H9 (cell line): ENCODE results near the gene THSD7B. TPM values are rescaled to one million over a fixed set of nuclear protein-coding genes. Genes with fewer than 3 reads are reported as not detected.

Experiments used
- DNase-seq: peaks from one replicate; pipeline ENCODE4 v3.0.0-alpha.2; 2017
- H2AFZ ChIP-seq: one replicate; pipeline ENCODE4 v1.6.1; 2013; ENCODE audit warnings: mild to moderate bottlenecking, low read length, control low read depth, moderate library complexity
- H2AK5ac ChIP-seq: 2 replicates; pipeline ENCODE4 v1.6.1; 2013; ENCODE audit warnings: low read length, control low read depth, mixed read lengths; ENCODE audit not compliant: insufficient read length
- H2BK120ac ChIP-seq: one replicate; pipeline ENCODE4 v1.6.1; 2013; ENCODE audit warnings: low read depth, mild to moderate bottlenecking, low read length, control low read depth, inconsistent platforms; ENCODE audit not compliant: poor library complexity, severe bottlenecking
- H2BK12ac ChIP-seq: 2 replicates; pipeline ENCODE4 v1.6.1; 2013; ENCODE audit warnings: low read length, control low read depth, mixed read lengths, low read depth; ENCODE audit not compliant: insufficient read length
- H2BK15ac ChIP-seq: 2 replicates; pipeline ENCODE4 v1.6.1; 2013; ENCODE audit warnings: low read depth, low read length, control low read depth
- H2BK20ac ChIP-seq: one replicate; pipeline ENCODE4 v1.6.1; 2013; ENCODE audit warnings: low read depth, mild to moderate bottlenecking, low read length, control low read depth, inconsistent platforms; ENCODE audit not compliant: poor library complexity, severe bottlenecking
- H2BK5ac ChIP-seq: 2 replicates; pipeline ENCODE4 v1.6.1; 2013; ENCODE audit warnings: low read length, control low read depth, mixed read lengths; ENCODE audit not compliant: insufficient read length
- H3K14ac ChIP-seq: 2 replicates; pipeline ENCODE4 v1.6.1; 2013; ENCODE audit warnings: low read length, control low read depth; ENCODE audit not compliant: insufficient read depth
- H3K18ac ChIP-seq: 2 replicates; pipeline ENCODE4 v1.6.1; 2013; ENCODE audit warnings: low read depth, mild to moderate bottlenecking, mixed read lengths, low read length, control low read depth; ENCODE audit not compliant: insufficient read length
- H3K23ac ChIP-seq: 2 replicates; pipeline ENCODE4 v1.6.1; 2013; ENCODE audit warnings: low read length, control low read depth, mixed read lengths, low read depth; ENCODE audit not compliant: insufficient read length
- H3K23me2 ChIP-seq: 2 replicates; pipeline ENCODE4 v1.6.1; 2013; ENCODE audit warnings: low read depth, mild to moderate bottlenecking, mixed read lengths, low read length, control low read depth; ENCODE audit not compliant: insufficient read length, poor library complexity, severe bottlenecking
- H3K27ac ChIP-seq: 2 replicates; pipeline ENCODE4 v1.5.1; 2013; ENCODE audit warnings: low read length, control low read depth, mixed read lengths, low read depth; ENCODE audit not compliant: insufficient read length
- H3K27me3 ChIP-seq: 2 replicates; pipeline ENCODE4 v1.6.1; 2013; ENCODE audit warnings: low read length, control low read depth, inconsistent platforms; ENCODE audit not compliant: insufficient read depth
- H3K4ac ChIP-seq: 2 replicates; pipeline ENCODE4 v1.6.1; 2013; ENCODE audit warnings: low read depth, mild to moderate bottlenecking, control low read depth, inconsistent platforms, low read length, moderate library complexity
- H3K4me1 ChIP-seq: 2 replicates; pipeline ENCODE4 v1.6.1; 2013; ENCODE audit warnings: low read length, control low read depth, inconsistent platforms; ENCODE audit not compliant: insufficient read depth
- H3K4me2 ChIP-seq: 2 replicates; pipeline ENCODE4 v1.6.1; 2013; ENCODE audit warnings: low read length, control low read depth, mixed read lengths; ENCODE audit not compliant: insufficient read length, insufficient read depth
- H3K56ac ChIP-seq: 2 replicates; pipeline ENCODE4 v1.6.1; 2013; ENCODE audit warnings: low read depth, mild to moderate bottlenecking, mixed read lengths, low read length, control low read depth; ENCODE audit not compliant: insufficient read length
- H3K79me1 ChIP-seq: 2 replicates; pipeline ENCODE4 v1.6.1; 2013; ENCODE audit warnings: low read depth, mild to moderate bottlenecking, moderate library complexity, low read length, control low read depth, inconsistent platforms; ENCODE audit not compliant: insufficient read depth, poor library complexity, severe bottlenecking
- H3K79me2 ChIP-seq: 2 replicates; pipeline ENCODE4 v1.6.1; 2013; ENCODE audit warnings: low read length, control low read depth, inconsistent platforms; ENCODE audit not compliant: insufficient read depth
- H3K9ac ChIP-seq: 2 replicates; pipeline ENCODE4 v1.6.1; 2013; ENCODE audit warnings: low read length, control low read depth, mixed read lengths; ENCODE audit not compliant: insufficient read length; ENCODE audit errors: extremely low read depth
- H3K9me3 ChIP-seq: one replicate; pipeline ENCODE4 v1.6.1; 2013; ENCODE audit warnings: low read depth, low read length, inconsistent platforms; ENCODE audit not compliant: control insufficient read depth
- H3T11ph ChIP-seq: one replicate; pipeline ENCODE4 v1.6.1; 2013; ENCODE audit warnings: mild to moderate bottlenecking, low read length, control low read depth, inconsistent platforms
- H4K20me1 ChIP-seq: one replicate; pipeline ENCODE4 v1.6.1; 2013; ENCODE audit not compliant: control insufficient read depth, insufficient read length, insufficient read depth
- H4K5ac ChIP-seq: 2 replicates; pipeline ENCODE4 v1.6.1; 2013; ENCODE audit warnings: low read depth, mild to moderate bottlenecking, mixed read lengths, low read length, control low read depth; ENCODE audit not compliant: insufficient read length
- H4K8ac ChIP-seq: replicated peaks from 2 replicates; pipeline ENCODE4 v1.6.1; 2013; ENCODE audit warnings: low read length, control low read depth, mixed read lengths, low read depth; ENCODE audit not compliant: insufficient read length
- H4K91ac ChIP-seq: 2 replicates; pipeline ENCODE4 v1.6.1; 2013; ENCODE audit warnings: low read depth, mild to moderate bottlenecking, moderate library complexity, mixed read lengths, low read length, control low read depth; ENCODE audit not compliant: insufficient read length
- H3K27ac Mint-ChIP-seq, 3 experiments: 2 replicates in 2 of 3; 3 replicates in 1 of 3; pipeline ENCODE4 v1.8.0; 2020 to 2021; ENCODE audit warnings: mixed read lengths in 3 of 3, mild to moderate bottlenecking in 1 of 3, moderate library complexity in 1 of 3
- H3K27me3 Mint-ChIP-seq: 2 replicates; pipeline ENCODE4 v1.8.0; 2021; ENCODE audit warnings: low read depth, mild to moderate bottlenecking, moderate library complexity, mixed read lengths
- H3K36me3 Mint-ChIP-seq, 3 experiments: 2 replicates in 2 of 3; 3 replicates in 1 of 3; pipeline ENCODE4 v1.8.0; 2020 to 2021; ENCODE audit warnings: low read depth in 3 of 3, mixed read lengths in 3 of 3; ENCODE audit not compliant: insufficient read depth in 1 of 3
- H3K4me1 Mint-ChIP-seq, 2 experiments: 2 replicates each; pipeline ENCODE4 v1.8.0; 2020; ENCODE audit warnings: mixed read lengths in 2 of 2
- H3K4me3 Mint-ChIP-seq, 2 experiments: 2 replicates in 1 of 2; 3 replicates in 1 of 2; pipeline ENCODE4 v1.8.0; 2020 to 2021; ENCODE audit warnings: mild to moderate bottlenecking in 2 of 2, mixed read lengths in 2 of 2, moderate library complexity in 1 of 2
- H3K9me3 Mint-ChIP-seq, 2 experiments: 2 replicates in 1 of 2; 3 replicates in 1 of 2; pipeline ENCODE4 v1.8.0; 2020; ENCODE audit warnings: mild to moderate bottlenecking in 2 of 2, mixed read lengths in 2 of 2, moderate library complexity in 1 of 2
- WGBS: extraction: QIAGEN DNeasy Blood & Tissue Kit; methylation state at CpG from one replicate; pipeline ENCODE4 v1.1.7; 2013; ENCODE audit warnings: missing lambda C conversion rate, low lambda C conversion rate, mixed read lengths; ENCODE audit not compliant: insufficient read length; ENCODE audit errors: extremely low coverage; 5-methylcytosine and 5-hydroxymethylcytosine counted together
- total RNA-seq: library from RNA; stranded (reverse); gene quantifications from 2 replicates; pipeline ENCODE4 v1.2.1, GENCODE V29; 2021
- TF ChIP-seq, protein P1 (sequence below): fragments of 200-600 bp; sonication (generic); conservative IDR thresholded peaks from 3 replicates; pipeline ENCODE4 v1.8.0; 2021; ENCODE audit warnings: antibody characterized with exemption, mild to moderate bottlenecking

THSD7B gene
- total RNA-seq, 1 experiment from 2014 or later, result 0.85 TPM

DNA sequence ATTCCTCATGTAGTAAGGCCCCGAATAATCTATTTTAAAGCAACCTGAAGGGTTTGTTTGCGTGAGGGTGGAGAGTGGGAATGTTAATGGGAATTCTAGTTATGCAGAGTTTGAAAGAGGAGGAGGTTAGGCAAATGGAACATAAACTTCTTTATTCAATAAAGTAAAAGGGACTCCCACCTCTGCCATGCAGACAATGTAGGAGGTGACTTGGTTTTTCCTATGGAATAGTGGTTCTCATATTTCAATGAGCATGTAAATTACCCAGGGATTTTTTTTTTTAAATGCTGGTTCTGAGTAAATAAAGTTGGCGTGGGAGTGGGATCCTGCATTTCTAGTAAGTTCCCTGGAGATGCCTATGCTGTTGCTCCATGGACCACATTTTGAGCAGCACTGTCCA, 367.9 kb downstream of the THSD7B start:
- Histone ChIP-seq H3K27ac (no peak overlapping the region), H4K20me1 (no peaks in the 10 kb centered on the region), H4K8ac (no peak overlapping the region), H3K4me1 (no peaks in the 10 kb centered on the region), H3K4ac (no peak overlapping the region), H3T11ph (no peak overlapping the region), H3K23me2 (no peaks in the 10 kb centered on the region), H2BK12ac (no peak overlapping the region), H3K27me3 (no peaks in the 10 kb centered on the region), H3K79me2 (no peaks in the 10 kb centered on the region), H3K4me2 (no peak overlapping the region), H2BK15ac (no peak overlapping the region), H2BK120ac (no peak overlapping the region), H2AK5ac (no peak overlapping the region), H3K14ac (no peak overlapping the region), H3K9me3 (no peaks in the 10 kb centered on the region), H3K18ac (no peak overlapping the region), H2AFZ (no peak overlapping the region), H3K9ac (no peak overlapping the region), H2BK5ac (no peak overlapping the region), H4K5ac (no peak overlapping the region), H3K79me1 (no peaks in the 10 kb centered on the region), H2BK20ac (no peak overlapping the region), H3K56ac (no peak overlapping the region), H4K91ac (no peak overlapping the region), H3K23ac (no peak overlapping the region)
- H3K4me3 Mint-ChIP-seq, result no peak overlapping the region
- DNase-seq, result no peak
- peaks cover 0 to 6% (median 2%) of the 10 kb centered on the region in 3 experiments; a peak in 3 of 7 replicates for H3K36me3 Mint-ChIP-seq
- peak overlapping the region in 1 of 3 experiments; percentile 83; a peak in 3 of 7 replicates for H3K27ac Mint-ChIP-seq
- H3K4me1 Mint-ChIP-seq, result peaks cover 14 to 18% of the 10 kb centered on the region in 2 experiments
- no CpG with 5 or more reads among the region's 3 CpGs for WGBS
- H3K9me3 Mint-ChIP-seq, result no peaks in the 10 kb centered on the region; a peak in 2 of 5 replicates
- no peaks in the 10 kb centered on the region for H3K27me3 Mint-ChIP-seq
- TF ChIP-seq, protein P1, sequence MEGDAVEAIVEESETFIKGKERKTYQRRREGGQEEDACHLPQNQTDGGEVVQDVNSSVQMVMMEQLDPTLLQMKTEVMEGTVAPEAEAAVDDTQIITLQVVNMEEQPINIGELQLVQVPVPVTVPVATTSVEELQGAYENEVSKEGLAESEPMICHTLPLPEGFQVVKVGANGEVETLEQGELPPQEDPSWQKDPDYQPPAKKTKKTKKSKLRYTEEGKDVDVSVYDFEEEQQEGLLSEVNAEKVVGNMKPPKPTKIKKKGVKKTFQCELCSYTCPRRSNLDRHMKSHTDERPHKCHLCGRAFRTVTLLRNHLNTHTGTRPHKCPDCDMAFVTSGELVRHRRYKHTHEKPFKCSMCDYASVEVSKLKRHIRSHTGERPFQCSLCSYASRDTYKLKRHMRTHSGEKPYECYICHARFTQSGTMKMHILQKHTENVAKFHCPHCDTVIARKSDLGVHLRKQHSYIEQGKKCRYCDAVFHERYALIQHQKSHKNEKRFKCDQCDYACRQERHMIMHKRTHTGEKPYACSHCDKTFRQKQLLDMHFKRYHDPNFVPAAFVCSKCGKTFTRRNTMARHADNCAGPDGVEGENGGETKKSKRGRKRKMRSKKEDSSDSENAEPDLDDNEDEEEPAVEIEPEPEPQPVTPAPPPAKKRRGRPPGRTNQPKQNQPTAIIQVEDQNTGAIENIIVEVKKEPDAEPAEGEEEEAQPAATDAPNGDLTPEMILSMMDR, result no peak
